Mammary epithelial cell (primary cell): ENCODE results near the gene FBXO38.

ENCODE experiments used
- CTCF ChIP-seq, 2 donors: IDR thresholded peaks in 1 of 2; conservative IDR thresholded peaks in 1 of 2; 2 replicates each; pipeline ENCODE4 v1.5.1; 2011 to 2012; ENCODE audit warnings: inconsistent platforms in 2 of 2, low read length in 2 of 2, mild to moderate bottlenecking in 2 of 2, control low read depth in 1 of 2, low read depth in 1 of 2; ENCODE audit not compliant: insufficient read depth in 1 of 2; ENCODE audit errors: extremely low read depth in 1 of 2
- EZH2 ChIP-seq: IDR thresholded peaks from 2 replicates; pipeline ENCODE4 v1.6.1; 2012; ENCODE audit warnings: low read length, inconsistent platforms, borderline replicate concordance

GRCh38 chr5:148421661-148422060 lies 37.9 kb downstream of the FBXO38 start:
- TF ChIP-seq CTCF (conservative IDR thresholded peaks at IDR 0.05 in 1 of 2, IDR thresholded peaks at IDR 0.05 in 1 of 2; ENCODE audit: extremely low read depth in 1 of 2, insufficient read depth in 1 of 2, low read depth in 1 of 2, low read length in 2 of 2) (no peak), EZH2 (no peak)
